HG03469 (cell line): ENCODE data around the gene NTN4.
"Not testable (repeated sequence)": the region's sequence is repeated elsewhere in the genome, so short reads cannot be mapped to it uniquely, and the experiment has no call there.

Experiments
- ATAC-seq: cut with Tn5 transposase; IDR thresholded peaks from one replicate; pipeline ENCODE4 v1.9.1; 2021; ENCODE audit warnings: mild to moderate bottlenecking, moderate library complexity, moderate number of reproducible peaks; ENCODE audit not compliant: unreplicated experiment

NTN4 gene

GRCh38 chr12:95796982-95797289 lies 6.4 kb upstream of the NTN4 start:
- no peak for ATAC-seq

GRCh38 chr12:95796225-95796981 lies 5.8 kb upstream of the NTN4 start:
- ATAC-seq, result no peak

- ATAC-seq, result no peak
These were observed 619 bp upstream of the NTN4 start for GRCh38 chr12:95790917-95791849.

- no peak for ATAC-seq
These were observed 1.2 kb downstream of the NTN4 start for GRCh38 chr12:95789126-95790032.

GRCh38 chr12:95788637-95789036 lies 1.9 kb downstream of the NTN4 start:
- no peak for ATAC-seq

GRCh38 chr12:95787274-95787818 lies 3.2 kb downstream of the NTN4 start:
- ATAC-seq, result no peak

- no peak for ATAC-seq
These were observed 5.6 kb downstream of the NTN4 start for GRCh38 chr12:95784915-95785314.

GRCh38 chr12:95784286-95784685 lies 6.3 kb downstream of the NTN4 start:
- ATAC-seq, result no peak

GRCh38 chr12:95775466-95775865 lies 15.1 kb downstream of the NTN4 start:
- ATAC-seq, result not testable (repeated sequence)

DNA sequence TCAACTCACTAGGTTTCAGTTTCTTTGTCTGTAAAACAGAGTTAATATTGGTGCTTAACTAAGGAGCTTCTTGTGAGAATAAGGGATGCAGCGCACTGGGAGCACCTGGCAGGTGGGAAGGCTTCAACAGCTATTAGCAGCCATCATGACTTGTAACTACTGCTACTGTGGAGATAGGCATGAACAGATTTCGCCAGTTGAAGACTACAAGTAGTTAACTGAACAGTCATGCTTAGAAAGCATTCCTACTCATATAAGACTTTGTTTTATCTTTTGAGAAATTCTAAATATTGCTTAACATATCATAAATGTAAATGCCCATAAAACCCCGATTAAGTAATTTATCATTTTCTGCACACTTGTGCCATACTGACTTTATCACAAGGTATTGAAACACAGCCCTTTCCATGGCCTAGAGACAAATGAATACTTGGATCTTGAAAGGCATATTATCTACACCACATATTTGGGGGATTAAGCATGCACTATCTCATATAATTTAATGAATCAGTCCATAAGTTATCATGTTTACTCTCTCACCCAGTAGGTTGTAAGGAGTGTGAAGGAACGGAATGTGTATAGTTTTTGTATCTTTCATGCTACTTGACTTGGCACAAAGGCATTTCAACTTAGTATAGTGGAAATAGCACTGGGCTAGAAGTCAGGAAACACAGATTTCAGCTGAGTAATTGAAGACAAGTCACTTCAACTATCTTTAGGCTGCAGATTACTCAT lies 16.1 kb downstream of the NTN4 start:
- ATAC-seq, result no peak

DNA sequence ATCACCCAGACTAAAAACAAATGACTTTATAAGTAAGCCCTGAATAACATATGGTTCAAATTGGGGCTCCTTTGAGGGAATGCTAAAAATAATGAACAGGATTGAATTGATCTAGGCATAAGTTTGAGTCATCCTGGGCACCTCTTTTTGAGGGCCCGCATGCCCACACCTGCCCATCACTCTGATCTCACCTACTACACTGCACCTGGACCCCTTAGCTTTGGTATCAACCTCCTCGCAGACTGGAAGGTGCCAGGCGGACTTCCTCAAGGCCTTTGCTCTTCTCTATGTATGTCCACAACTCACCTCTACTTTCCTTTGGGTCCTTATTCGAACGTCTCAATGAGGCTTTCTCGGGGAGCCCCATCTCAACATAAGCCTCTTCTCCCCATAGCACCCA lies 17.2 kb downstream of the NTN4 start:
- ATAC-seq, result no peak

GRCh38 chr12:95767703-95768102 lies 22.9 kb downstream of the NTN4 start:
- no peak for ATAC-seq

DNA sequence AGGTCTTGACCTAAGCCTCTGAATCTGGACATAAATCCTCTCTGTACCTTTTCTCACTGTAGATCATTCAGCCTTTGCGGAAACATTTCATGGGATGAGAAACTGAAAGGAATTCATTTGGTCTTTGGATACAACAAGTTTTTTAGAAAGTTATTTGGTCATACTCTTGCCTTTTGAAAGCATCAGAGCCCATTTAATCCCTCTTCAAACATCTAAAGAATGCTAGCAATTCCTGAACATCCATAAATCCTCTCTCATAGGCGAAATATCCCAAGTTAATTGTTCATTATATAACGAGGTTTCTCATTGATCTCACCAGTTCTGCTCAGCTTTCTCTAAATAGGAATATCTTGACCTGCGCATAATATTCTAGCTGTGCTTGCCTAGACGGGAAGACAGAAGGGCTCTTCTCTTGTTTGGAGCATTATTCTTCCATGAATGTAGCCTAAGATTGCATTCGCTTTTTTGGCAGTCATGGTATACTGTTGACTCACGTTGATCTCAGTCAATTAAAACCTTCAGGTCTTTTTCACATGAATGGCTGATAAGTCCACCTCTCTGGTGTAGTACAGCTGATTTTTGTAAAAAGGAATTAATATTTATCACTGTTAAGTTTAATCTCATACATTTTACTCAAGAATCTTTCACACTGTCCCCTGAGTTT lies 24.1 kb downstream of the NTN4 start:
- ATAC-seq, result no peak

GRCh38 chr12:95764848-95765247 lies 25.7 kb downstream of the NTN4 start:
- no peak for ATAC-seq

GRCh38 chr12:95763809-95764253 lies 26.7 kb downstream of the NTN4 start:
- no peak for ATAC-seq

- ATAC-seq, result no peak
These were observed 28.3 kb downstream of the NTN4 start for GRCh38 chr12:95762123-95762785.

GRCh38 chr12:95760371-95760770 lies 30.2 kb downstream of the NTN4 start:
- no peak for ATAC-seq

- no peak for ATAC-seq
These were observed 30.8 kb downstream of the NTN4 start for GRCh38 chr12:95759718-95760117.

- ATAC-seq, result no peak
These were observed 31.5 kb downstream of the NTN4 start for GRCh38 chr12:95759039-95759438.
